HG03139 (cell line): ENCODE measurements around the gene ZNF471.

Experiments used
- ATAC-seq: cut with Tn5 transposase; IDR thresholded peaks from one replicate; pipeline ENCODE4 v1.9.1; 2021; ENCODE audit not compliant: unreplicated experiment

The ZNF471 gene

GRCh38 chr19:56572589-56572988 lies 64.9 kb downstream of the ZNF471 start:
- no peak for ATAC-seq

- ATAC-seq: no peak
These were observed 66.3 kb downstream of the ZNF471 start for GRCh38 chr19:56573914-56574313.

GRCh38 chr19:56577719-56578602 lies 70.3 kb downstream of the ZNF471 start:
- no peak for ATAC-seq
